H1 (cell line): ENCODE data around the gene EEF1AKMT2. TPM values are rescaled to one million over a fixed set of nuclear protein-coding genes. Genes with fewer than 3 reads are reported as not detected.

ENCODE experiments used
- CHD2 ChIP-seq: IDR thresholded peaks from 2 replicates; pipeline ENCODE4 v1.6.1; 2012; ENCODE audit warnings: low read length, improper control_type of control experiment
- GABPA ChIP-seq: IDR thresholded peaks from 2 replicates; pipeline ENCODE4 v1.6.1; 2011; ENCODE audit warnings: mild to moderate bottlenecking, low read length, moderate library complexity, borderline replicate concordance; ENCODE audit not compliant: insufficient read depth
- KDM1A ChIP-seq: fragments of 200-600, 300-600 bp; sonication (generic); IDR thresholded peaks from 2 replicates; pipeline ENCODE4 v1.7.1; 2016; ENCODE audit warnings: mild to moderate bottlenecking, low read length, borderline replicate concordance
- KDM4A ChIP-seq: IDR thresholded peaks from one replicate; pipeline ENCODE4 v1.7.1; 2012; ENCODE audit warnings: low read depth, mild to moderate bottlenecking, moderate library complexity, low read length, inconsistent platforms; ENCODE audit not compliant: severe bottlenecking
- RAD21 ChIP-seq, 2 experiments: IDR thresholded peaks in 1 of 2; conservative IDR thresholded peaks in 1 of 2; 2 replicates each; pipeline ENCODE4 v1.6.1; 2011; ENCODE audit warnings: low read depth in 2 of 2, low read length in 2 of 2, improper control_type of control experiment in 1 of 2, inconsistent platforms in 1 of 2, mild to moderate bottlenecking in 1 of 2, moderate library complexity in 1 of 2
- SIN3A ChIP-seq, 2 experiments: IDR thresholded peaks in 1 of 2; conservative IDR thresholded peaks in 1 of 2; 2 replicates each; pipeline ENCODE4 v1.6.1; 2011 to 2012; ENCODE audit warnings: low read length in 2 of 2, improper control_type of control experiment in 1 of 2, low read depth in 1 of 2, mild to moderate bottlenecking in 1 of 2
- polyA plus RNA-seq, 7 experiments: library from polyadenylated mRNA; depleted of rRNA in 3 of 7; stranded (reverse) in 5 of 7; unstranded in 2 of 7; fragments of >200 nt in 5 of 7; fragments of 200-250 nt in 2 of 7; gene quantifications; 1 replicate in 5 of 7; 2 replicates in 1 of 7; 4 replicates in 1 of 7; pipeline versions ENCODE4 v1.2.1 to v1.2.3, GENCODE V29; 2011 to 2013; ENCODE audit warnings: missing spikeins in 2 of 7, mixed read lengths in 2 of 7
- total RNA-seq: library from RNA; stranded (reverse); fragmentation: NEBNext Ultra II Directional; extraction: Animal tissue kit (Norgen Biotek cat#: 25700); gene quantifications from 2 replicates; pipeline ENCODE4 v1.2.1, GENCODE V29; 2021
- TF ChIP-seq, protein P1 (sequence below): IDR thresholded peaks from 2 replicates; pipeline ENCODE4 v1.6.1; 2012; ENCODE audit warnings: inconsistent platforms
- TF ChIP-seq, protein P2 (sequence below), 3 experiments: IDR thresholded peaks; 1 replicate in 2 of 3; 2 replicates in 1 of 3; pipeline versions ENCODE4 v1.5.1 to v1.6.1; 2011; ENCODE audit warnings: low read length in 3 of 3, mild to moderate bottlenecking in 3 of 3, inconsistent platforms in 2 of 3, low read depth in 1 of 3, moderate library complexity in 1 of 3; ENCODE audit not compliant: insufficient read depth in 1 of 3; ENCODE audit errors: control extremely low read depth in 1 of 3

Gene EEF1AKMT2
- total and polyA plus RNA-seq, 2 of the 8 experiments (the other 6 are each of a cell fraction or from before 2014, with no cell fraction given) = 9.8 to 26.8 TPM

- TF ChIP-seq, protein P1, sequence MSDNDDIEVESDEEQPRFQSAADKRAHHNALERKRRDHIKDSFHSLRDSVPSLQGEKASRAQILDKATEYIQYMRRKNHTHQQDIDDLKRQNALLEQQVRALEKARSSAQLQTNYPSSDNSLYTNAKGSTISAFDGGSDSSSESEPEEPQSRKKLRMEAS = no peak
- TF ChIP-seq RAD21 (IDR thresholded peaks at IDR 0.05 in 1 of 2, conservative IDR thresholded peaks at IDR 0.05 in 1 of 2; ENCODE audit: low read depth in 2 of 2, low read length in 2 of 2) (no peak), GABPA (no peak), KDM4A (peak; percentile 17), CHD2 (no peak), KDM1A (no peak), SIN3A (conservative IDR thresholded peaks at IDR 0.05 in 1 of 2, IDR thresholded peaks at IDR 0.05 in 1 of 2; ENCODE audit: low read depth in 1 of 2, low read length in 2 of 2) (0 out of 4 replicates have a peak, but pooled peaks of 1 of the 2 experiments have one; percentile 41)
- TF ChIP-seq, protein P2, sequence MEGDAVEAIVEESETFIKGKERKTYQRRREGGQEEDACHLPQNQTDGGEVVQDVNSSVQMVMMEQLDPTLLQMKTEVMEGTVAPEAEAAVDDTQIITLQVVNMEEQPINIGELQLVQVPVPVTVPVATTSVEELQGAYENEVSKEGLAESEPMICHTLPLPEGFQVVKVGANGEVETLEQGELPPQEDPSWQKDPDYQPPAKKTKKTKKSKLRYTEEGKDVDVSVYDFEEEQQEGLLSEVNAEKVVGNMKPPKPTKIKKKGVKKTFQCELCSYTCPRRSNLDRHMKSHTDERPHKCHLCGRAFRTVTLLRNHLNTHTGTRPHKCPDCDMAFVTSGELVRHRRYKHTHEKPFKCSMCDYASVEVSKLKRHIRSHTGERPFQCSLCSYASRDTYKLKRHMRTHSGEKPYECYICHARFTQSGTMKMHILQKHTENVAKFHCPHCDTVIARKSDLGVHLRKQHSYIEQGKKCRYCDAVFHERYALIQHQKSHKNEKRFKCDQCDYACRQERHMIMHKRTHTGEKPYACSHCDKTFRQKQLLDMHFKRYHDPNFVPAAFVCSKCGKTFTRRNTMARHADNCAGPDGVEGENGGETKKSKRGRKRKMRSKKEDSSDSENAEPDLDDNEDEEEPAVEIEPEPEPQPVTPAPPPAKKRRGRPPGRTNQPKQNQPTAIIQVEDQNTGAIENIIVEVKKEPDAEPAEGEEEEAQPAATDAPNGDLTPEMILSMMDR (IDR thresholded peaks at IDR 0.05; ENCODE audit: control extremely low read depth in 1 of 3, insufficient read depth in 1 of 3, low read depth in 1 of 3, low read length in 3 of 3) = no peak
Measured at GRCh38 chr10:124743191-124744101, 48.2 kb downstream of the EEF1AKMT2 start (continued).
